Type B pancreatic cell (in vitro differentiated cells): ENCODE data around the gene GALNT10. TPM values are rescaled to one million over a fixed set of nuclear protein-coding genes. Genes with fewer than 3 reads are reported as not detected.
"Not testable (repeated sequence)": the region's sequence is repeated elsewhere in the genome, so short reads cannot be mapped to it uniquely, and the experiment has no call there.

Source experiments
- DNase-seq: peaks from one replicate; pipeline ENCODE4 v3.0.0; 2021; ENCODE audit warnings: mixed read lengths; ENCODE audit not compliant: unreplicated experiment; ENCODE audit errors: extremely low spot score
- H3K27ac Mint-ChIP-seq: 2 replicates; pipeline ENCODE4 v1.8.0; 2021; ENCODE audit warnings: mild to moderate bottlenecking, mixed read lengths
- H3K27me3 Mint-ChIP-seq: 2 replicates; pipeline ENCODE4 v1.8.0; 2021; ENCODE audit warnings: mixed read lengths
- H3K36me3 Mint-ChIP-seq: 2 replicates; pipeline ENCODE4 v1.8.0; 2021; ENCODE audit warnings: mixed read lengths
- H3K4me1 Mint-ChIP-seq: one replicate; pipeline ENCODE4 v1.8.0; 2021; ENCODE audit warnings: mixed read lengths; ENCODE audit not compliant: unreplicated experiment
- H3K4me3 Mint-ChIP-seq: 2 replicates; pipeline ENCODE4 v1.8.0; 2021; ENCODE audit warnings: mild to moderate bottlenecking, mixed read lengths
- H3K9me3 Mint-ChIP-seq: 2 replicates; pipeline ENCODE4 v1.8.0; 2021; ENCODE audit warnings: mixed read lengths
- CTCF ChIP-seq: fragments of 200-600 bp; sonication (generic); conservative IDR thresholded peaks from 2 replicates; pipeline ENCODE4 v1.5.0; 2021; ENCODE audit warnings: antibody characterized with exemption, mild to moderate bottlenecking
- total RNA-seq: library from RNA; stranded (reverse); gene quantifications from 2 replicates; pipeline ENCODE4 v1.2.1, GENCODE V29; 2021; ENCODE audit warnings: low replicate concordance

The GALNT10 gene
- total RNA-seq, 1 donor from 2014 or later = 23.0 TPM

- H3K36me3 Mint-ChIP-seq = no peaks in the 10 kb centered on the region
- no peaks in the 10 kb centered on the region for H3K9me3 Mint-ChIP-seq
- peak overlapping the region; percentile 42 for H3K4me3 Mint-ChIP-seq
- TF ChIP-seq CTCF = peak; percentile 24
- H3K27ac Mint-ChIP-seq = peak overlapping the region; percentile 83
- DNase-seq = no peak
- peaks cover 28% of the 10 kb centered on the region for H3K27me3 Mint-ChIP-seq
- peaks cover 54% of the 10 kb centered on the region for H3K4me1 Mint-ChIP-seq
Measured at GRCh38 chr5:154359221-154359573, 168.7 kb downstream of the GALNT10 start.

- H3K4me1 Mint-ChIP-seq = peaks cover 57% of the 10 kb centered on the region
Measured at GRCh38 chr5:154360241-154360640, 169.7 kb downstream of the GALNT10 start.

DNA sequence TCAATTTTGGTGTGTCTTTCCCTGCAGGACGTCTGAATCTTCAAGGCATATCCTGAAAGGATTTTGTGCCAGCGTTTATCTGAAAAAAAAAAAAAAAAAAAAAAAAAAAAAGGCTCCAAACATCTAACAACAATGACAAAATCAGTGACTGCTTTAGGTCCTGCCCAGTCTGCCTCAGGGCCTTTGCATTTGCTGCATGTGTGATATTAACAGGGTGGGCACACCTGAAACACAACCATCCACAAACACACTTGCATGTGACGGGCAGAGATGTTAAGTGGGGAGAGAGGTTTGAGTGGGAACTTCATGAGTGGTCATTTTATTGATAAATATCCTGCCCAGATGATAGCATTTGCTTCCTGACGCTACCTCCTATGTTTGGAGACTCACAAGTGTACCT is 172.9 kb downstream of the GALNT10 start:
- peaks cover 24% of the 10 kb centered on the region for H3K27me3 Mint-ChIP-seq
- TF ChIP-seq CTCF = no peak
- no peak for DNase-seq
- H3K36me3 Mint-ChIP-seq = no peaks in the 10 kb centered on the region
- no peak overlapping the region for H3K27ac Mint-ChIP-seq
- peaks cover 50% of the 10 kb centered on the region for H3K4me1 Mint-ChIP-seq
- no peaks in the 10 kb centered on the region for H3K9me3 Mint-ChIP-seq
- H3K4me3 Mint-ChIP-seq = no peak overlapping the region

More at GRCh38 chr5:154360241-154360640, 169.7 kb downstream of the GALNT10 start:
- not testable (repeated sequence) for H3K4me3 Mint-ChIP-seq, H3K9me3 Mint-ChIP-seq, H3K36me3 Mint-ChIP-seq, DNase-seq, H3K27ac Mint-ChIP-seq
- H3K27me3 Mint-ChIP-seq = peaks cover 25% of the 10 kb centered on the region

DNA sequence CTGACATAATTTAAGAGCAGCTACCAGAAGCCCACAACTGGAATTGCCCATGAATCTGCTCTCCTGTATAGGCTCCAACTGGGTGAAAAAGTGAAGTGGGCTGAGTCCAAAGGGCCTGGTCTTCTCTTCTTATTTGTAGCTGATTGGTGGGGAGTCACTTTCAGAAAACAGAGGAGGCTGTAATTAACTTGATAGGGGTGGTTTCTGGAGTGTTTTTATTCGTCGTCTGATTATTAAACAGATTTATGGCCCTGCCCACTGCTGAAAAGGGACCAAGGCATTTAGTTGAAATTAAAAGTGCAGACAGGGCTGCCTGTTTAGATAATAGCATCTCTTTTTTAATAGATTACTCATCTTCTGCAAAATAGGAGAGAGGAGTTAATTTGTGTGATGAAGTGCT is 174.2 kb downstream of the GALNT10 start:
- Mint-ChIP-seq H3K4me1 (peaks cover 47% of the 10 kb centered on the region), H3K27me3 (peaks cover 19% of the 10 kb centered on the region), H3K4me3 (no peak overlapping the region), H3K27ac (no peak overlapping the region), H3K9me3 (no peaks in the 10 kb centered on the region), H3K36me3 (no peaks in the 10 kb centered on the region)
- no peak for TF ChIP-seq CTCF
- DNase-seq = no peak

- Mint-ChIP-seq H3K27ac (no peak overlapping the region), H3K36me3 (no peaks in the 10 kb centered on the region), H3K27me3 (peaks cover 22% of the 10 kb centered on the region), H3K4me3 (no peak overlapping the region), H3K4me1 (peaks cover 51% of the 10 kb centered on the region), H3K9me3 (no peaks in the 10 kb centered on the region)
- DNase-seq = no peak
- TF ChIP-seq CTCF = no peak
Measured at GRCh38 chr5:154365823-154366222, 175.3 kb downstream of the GALNT10 start.

- H3K4me1 Mint-ChIP-seq = peaks cover 51% of the 10 kb centered on the region
Measured at GRCh38 chr5:154366353-154366752, 175.8 kb downstream of the GALNT10 start.

More at GRCh38 chr5:154366353-154366752, 175.8 kb downstream of the GALNT10 start:
- no peak for DNase-seq
- no peak for TF ChIP-seq CTCF
- Mint-ChIP-seq H3K4me3 (no peak overlapping the region), H3K36me3 (no peaks in the 10 kb centered on the region), H3K27ac (no peak overlapping the region), H3K27me3 (peaks cover 24% of the 10 kb centered on the region), H3K9me3 (no peaks in the 10 kb centered on the region)
